ENCODE data around the gene ATRNL1. TPM values are rescaled to one million over a fixed set of nuclear protein-coding genes. Genes with fewer than 3 reads are reported as not detected.

The ATRNL1 gene
- polyA plus RNA-seq, 1 of the 3 experiments (the other 2 are of a cell fraction): 0.67 TPM

- Histone ChIP-seq H3F3A (replicated peaks; ENCODE audit: insufficient read depth) (no peaks in the 10 kb centered on the region), H2AFZ (ENCODE audit: low read depth) (no peak overlapping the region), H3K4me1 (ENCODE audit: control insufficient read depth in 1 of 2, insufficient read depth in 2 of 2, low read depth in 1 of 2, low read length in 1 of 2) (peaks cover 0 to 3% of the 10 kb centered on the region in 2 experiments; a peak in 1 of 4 replicates), H4K20me1 (ENCODE audit: insufficient read depth) (no peaks in the 10 kb centered on the region), H3K4me3 (ENCODE audit: low read depth in 2 of 2, low read length in 1 of 2) (no peak overlapping the region), H3K36me3 (replicated peaks in 1 of 2; ENCODE audit: control insufficient read depth in 1 of 2, insufficient read depth in 2 of 2, low read length in 1 of 2) (no peaks in the 10 kb centered on the region), H3K9me3 (no peaks in the 10 kb centered on the region), H3K27ac (ENCODE audit: low read depth in 2 of 2, low read length in 1 of 2) (no peak overlapping the region), H3K79me2 (ENCODE audit: insufficient read depth) (no peaks in the 10 kb centered on the region), H3K27me3 (ENCODE audit: insufficient read depth) (no peaks in the 10 kb centered on the region), H3K4me2 (no peak overlapping the region), H3K9ac (no peak overlapping the region), H3K9me2 (no peaks in the 10 kb centered on the region)
- DNase-seq: no peak
- no peak for TF ChIP-seq TCF12 (IDR thresholded peaks at IDR 0.05)
- CTCF ChIA-PET: interaction anchor here (1.1 kb wide), 1 partner anchor 15 kb away, joined by 4 read pairs; no protein-coding TSS in a partner anchor
- WGBS (ENCODE audit: low lambda C conversion rate): 40% methylated on average over 1 of the region's 1 CpG
- POLR2A ChIA-PET: no interaction called here
Measured at GRCh38 chr10:115979576-115979975, 886.4 kb downstream of the ATRNL1 start.

DNA sequence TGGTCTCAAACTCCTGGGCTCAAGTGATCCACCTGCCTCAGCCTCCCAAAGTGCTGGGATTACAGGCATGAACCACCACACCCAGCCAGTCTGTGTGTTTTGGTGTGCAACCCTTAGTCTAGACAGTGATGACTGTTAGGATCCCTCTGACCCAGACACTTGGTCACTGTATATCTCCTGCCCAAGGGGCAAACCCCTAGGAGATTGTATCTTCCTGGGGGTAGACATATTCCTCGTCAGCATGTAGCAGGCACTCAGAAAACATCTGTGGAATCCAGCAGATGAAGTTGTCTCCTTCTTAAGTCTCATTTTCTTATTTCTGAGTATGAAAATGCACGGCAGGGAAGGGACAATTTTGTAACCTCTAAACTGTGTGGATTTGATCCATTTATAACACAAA is 887.3 kb downstream of the ATRNL1 start:
- Histone ChIP-seq H3K9me3 (no peaks in the 10 kb centered on the region), H3K9ac (no peak overlapping the region), H3K4me1 (ENCODE audit: control insufficient read depth in 1 of 2, insufficient read depth in 2 of 2, low read depth in 1 of 2, low read length in 1 of 2) (peaks cover 0 to 3% of the 10 kb centered on the region in 2 experiments; a peak in 1 of 4 replicates), H4K20me1 (ENCODE audit: insufficient read depth) (no peaks in the 10 kb centered on the region), H3K79me2 (ENCODE audit: insufficient read depth) (no peaks in the 10 kb centered on the region), H3F3A (replicated peaks; ENCODE audit: insufficient read depth) (no peaks in the 10 kb centered on the region), H3K27ac (ENCODE audit: low read depth in 2 of 2, low read length in 1 of 2) (no peak overlapping the region), H3K27me3 (ENCODE audit: insufficient read depth) (no peaks in the 10 kb centered on the region), H3K4me2 (no peak overlapping the region), H2AFZ (ENCODE audit: low read depth) (no peak overlapping the region), H3K4me3 (ENCODE audit: low read depth in 2 of 2, low read length in 1 of 2) (no peak overlapping the region), H3K9me2 (no peaks in the 10 kb centered on the region), H3K36me3 (replicated peaks in 1 of 2; ENCODE audit: control insufficient read depth in 1 of 2, insufficient read depth in 2 of 2, low read length in 1 of 2) (no peaks in the 10 kb centered on the region)
- ChIA-PET POLR2A (no interaction called here), CTCF (no interaction called here)
- WGBS (ENCODE audit: low lambda C conversion rate): 50% methylated on average over 2 of the region's 2 CpGs
- DNase-seq: no peak
- TF ChIP-seq RCOR1 (IDR thresholded peaks at IDR 0.05; ENCODE audit: low read length) (no peak), MEF2A (IDR thresholded peaks at IDR 0.05; ENCODE audit: borderline replicate concordance, low read depth) (no peak), TEAD4 (IDR thresholded peaks at IDR 0.05; ENCODE audit: borderline replicate concordance, insufficient read depth) (no peak), CHD2 (IDR thresholded peaks at IDR 0.05; ENCODE audit: low read length, partially characterized antibody) (no peak)

DNA sequence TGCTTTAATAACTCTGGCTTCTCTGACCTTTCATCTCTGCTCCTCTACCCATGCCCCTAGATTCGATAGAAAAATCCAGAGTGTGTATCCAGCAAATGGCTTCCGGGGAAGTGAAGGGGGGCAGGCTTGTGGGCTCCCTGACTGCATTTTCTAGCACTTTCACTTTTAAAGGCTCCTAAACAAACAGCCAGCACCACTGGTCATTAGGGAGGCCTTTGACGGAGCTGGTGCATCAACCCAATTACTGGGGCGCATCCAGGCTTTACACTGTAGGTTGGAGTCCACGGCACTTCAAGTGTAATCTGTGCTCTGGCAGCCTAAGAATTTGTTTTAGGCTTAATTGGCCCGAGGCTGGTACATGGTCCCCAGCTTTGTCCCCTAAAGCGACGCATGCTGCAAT is 887.9 kb downstream of the ATRNL1 start:
- Histone ChIP-seq H3K9ac (no peak overlapping the region), H2AFZ (ENCODE audit: low read depth) (no peak overlapping the region), H3K27ac (ENCODE audit: low read depth in 2 of 2, low read length in 1 of 2) (no peak overlapping the region), H4K20me1 (ENCODE audit: insufficient read depth) (no peaks in the 10 kb centered on the region), H3K9me3 (no peaks in the 10 kb centered on the region), H3K27me3 (ENCODE audit: insufficient read depth) (no peaks in the 10 kb centered on the region), H3K36me3 (replicated peaks in 1 of 2; ENCODE audit: control insufficient read depth in 1 of 2, insufficient read depth in 2 of 2, low read length in 1 of 2) (no peaks in the 10 kb centered on the region), H3F3A (replicated peaks; ENCODE audit: insufficient read depth) (no peaks in the 10 kb centered on the region), H3K4me2 (no peak overlapping the region), H3K4me3 (ENCODE audit: low read depth in 2 of 2, low read length in 1 of 2) (no peak overlapping the region), H3K79me2 (ENCODE audit: insufficient read depth) (no peaks in the 10 kb centered on the region), H3K4me1 (ENCODE audit: control insufficient read depth in 1 of 2, insufficient read depth in 2 of 2, low read depth in 1 of 2, low read length in 1 of 2) (peaks cover 0 to 3% of the 10 kb centered on the region in 2 experiments; a peak in 1 of 4 replicates), H3K9me2 (no peaks in the 10 kb centered on the region)
- ChIA-PET POLR2A (no interaction called here), CTCF (no interaction called here)
- DNase-seq: no peak
- TF ChIP-seq EP300 (IDR thresholded peaks at IDR 0.05; ENCODE audit: borderline replicate concordance in 1 of 2, low read depth in 1 of 2, low read length in 1 of 2) (no peak), TCF12 (IDR thresholded peaks at IDR 0.05) (no peak), RXRA (IDR thresholded peaks at IDR 0.05; ENCODE audit: borderline replicate concordance, low read depth) (no peak), TEAD4 (IDR thresholded peaks at IDR 0.05; ENCODE audit: borderline replicate concordance, insufficient read depth) (no peak)
- WGBS (ENCODE audit: low lambda C conversion rate): 75% methylated on average over 6 of the region's 8 CpGs
